K562 (cell line): Measurements from ENCODE around the gene ZNF581. TPM values are rescaled to one million over a fixed set of nuclear protein-coding genes. Genes with fewer than 3 reads are reported as not detected.
A peak's percentile ranks its signal among the peaks of the same experiment; 100 is the strongest.

Experiments
- AFF4 ChIP-seq: sonication (generic); formaldehyde crosslinking; IDR thresholded peaks from 2 replicates; pipeline ENCODE4 v1.8.0; 2023; ENCODE audit warnings: mild to moderate bottlenecking, missing genetic modification reagents
- ARNT ChIP-seq, 2 experiments: fragments of 450-650 bp; IDR thresholded peaks; 2 replicates each; pipeline ENCODE4 v1.6.1; 2016; ENCODE audit warnings: mild to moderate bottlenecking in 1 of 2
- DDX20 ChIP-seq: fragments of 450-650 bp; IDR thresholded peaks from 2 replicates; pipeline ENCODE4 v1.6.1; 2016; ENCODE audit warnings: missing genetic modification characterization, low read depth, mild to moderate bottlenecking, missing compliant biosample characterization, moderate library complexity
- HLTF ChIP-seq: fragments of 450-650 bp; IDR thresholded peaks from 2 replicates; pipeline ENCODE4 v1.6.1; 2016
- ZHX1 ChIP-seq: fragments of 150-350 bp; conservative IDR thresholded peaks from 2 replicates; pipeline ENCODE4 v1.6.1; 2014; ENCODE audit warnings: low read length
- polyA plus RNA-seq, 8 experiments: library from polyadenylated mRNA; depleted of rRNA in 4 of 8; stranded (reverse) in 5 of 8; unstranded in 3 of 8; fragments of >200 nt; fragmentation: Nextera tagmentation in 2 of 8; fragmentation: Illumina TruSeq in 1 of 8; extraction: Ambion mirVana in 2 of 8; extraction: Trizol in 1 of 8; gene quantifications; 2 replicates each; pipeline versions ENCODE4 v1.2.1 to v1.2.3, GENCODE V29; 2011 to 2014; ENCODE audit warnings: inconsistent platforms in 1 of 8, missing spikeins in 1 of 8
- total RNA-seq, 7 experiments: library from RNA; depleted of rRNA in 6 of 7; stranded (reverse); fragments of >200 nt in 6 of 7; fragmentation: Illumina TruSeq in 2 of 7; extraction: Trizol in 2 of 7; gene quantifications; 2 replicates each; pipeline versions ENCODE4 v1.2.1 to v1.2.3, GENCODE V29; 2011 to 2021; ENCODE audit warnings: low replicate concordance in 1 of 7
- TF ChIP-seq, protein P1 (sequence below), 2 experiments: fragments of 450-650 bp in 1 of 2; sonication (generic) in 1 of 2; formaldehyde crosslinking in 1 of 2; IDR thresholded peaks; 2 replicates each; pipeline versions ENCODE4 v1.7.1 to v1.9.0; 2016 to 2022; ENCODE audit warnings: inconsistent platforms in 1 of 2, mild to moderate bottlenecking in 1 of 2, missing genetic modification reagents in 1 of 2
- TF ChIP-seq, protein P2 (sequence below), 2 experiments: fragments of 200-800 bp in 1 of 2; sonication (Bioruptor generic) in 1 of 2; sonication (generic) in 1 of 2; formaldehyde crosslinking in 1 of 2; IDR thresholded peaks in 1 of 2; conservative IDR thresholded peaks in 1 of 2; 2 replicates each; pipeline versions ENCODE4 v1.5.0 to v1.6.1; 2016 to 2020; ENCODE audit warnings: missing compliant biosample characterization in 1 of 2, missing genetic modification characterization in 1 of 2, missing genetic modification reagents in 1 of 2
- TF ChIP-seq, protein P3 (sequence below), 2 experiments: fragments of 250-450 bp in 1 of 2; fragments of 450-650 bp in 1 of 2; sonication (Bioruptor Pico) in 1 of 2; IDR thresholded peaks; 2 replicates each; pipeline versions ENCODE4 v1.6.1 to v1.8.0; 2016 to 2021; ENCODE audit warnings: mild to moderate bottlenecking in 2 of 2, moderate library complexity in 2 of 2, missing compliant biosample characterization in 1 of 2, missing genetic modification characterization in 1 of 2

ZNF581 gene
- total and polyA plus RNA-seq, 9 of the 15 experiments (the other 6 are each of a cell fraction or from before 2014, with no cell fraction given) = 2.4 to 39.4 (median 15.4) TPM

GRCh38 chr19:55599468-55599841, 44.0 kb upstream of the ZNF581 start, which contains the start of gene FIZ1 (continued):
- TF ChIP-seq, protein P1, sequence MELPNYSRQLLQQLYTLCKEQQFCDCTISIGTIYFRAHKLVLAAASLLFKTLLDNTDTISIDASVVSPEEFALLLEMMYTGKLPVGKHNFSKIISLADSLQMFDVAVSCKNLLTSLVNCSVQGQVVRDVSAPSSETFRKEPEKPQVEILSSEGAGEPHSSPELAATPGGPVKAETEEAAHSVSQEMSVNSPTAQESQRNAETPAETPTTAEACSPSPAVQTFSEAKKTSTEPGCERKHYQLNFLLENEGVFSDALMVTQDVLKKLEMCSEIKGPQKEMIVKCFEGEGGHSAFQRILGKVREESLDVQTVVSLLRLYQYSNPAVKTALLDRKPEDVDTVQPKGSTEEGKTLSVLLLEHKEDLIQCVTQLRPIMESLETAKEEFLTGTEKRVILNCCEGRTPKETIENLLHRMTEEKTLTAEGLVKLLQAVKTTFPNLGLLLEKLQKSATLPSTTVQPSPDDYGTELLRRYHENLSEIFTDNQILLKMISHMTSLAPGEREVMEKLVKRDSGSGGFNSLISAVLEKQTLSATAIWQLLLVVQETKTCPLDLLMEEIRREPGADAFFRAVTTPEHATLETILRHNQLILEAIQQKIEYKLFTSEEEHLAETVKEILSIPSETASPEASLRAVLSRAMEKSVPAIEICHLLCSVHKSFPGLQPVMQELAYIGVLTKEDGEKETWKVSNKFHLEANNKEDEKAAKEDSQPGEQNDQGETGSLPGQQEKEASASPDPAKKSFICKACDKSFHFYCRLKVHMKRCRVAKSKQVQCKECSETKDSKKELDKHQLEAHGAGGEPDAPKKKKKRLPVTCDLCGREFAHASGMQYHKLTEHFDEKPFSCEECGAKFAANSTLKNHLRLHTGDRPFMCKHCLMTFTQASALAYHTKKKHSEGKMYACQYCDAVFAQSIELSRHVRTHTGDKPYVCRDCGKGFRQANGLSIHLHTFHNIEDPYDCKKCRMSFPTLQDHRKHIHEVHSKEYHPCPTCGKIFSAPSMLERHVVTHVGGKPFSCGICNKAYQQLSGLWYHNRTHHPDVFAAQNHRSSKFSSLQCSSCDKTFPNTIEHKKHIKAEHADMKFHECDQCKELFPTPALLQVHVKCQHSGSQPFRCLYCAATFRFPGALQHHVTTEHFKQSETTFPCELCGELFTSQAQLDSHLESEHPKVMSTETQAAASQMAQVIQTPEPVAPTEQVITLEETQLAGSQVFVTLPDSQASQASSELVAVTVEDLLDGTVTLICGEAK (IDR thresholded peaks at IDR 0.05) = peak; percentile 97
- TF ChIP-seq, protein P1 (CRISPR knock-in tag; IDR thresholded peaks at IDR 0.05) = no peak
- no peak for TF ChIP-seq DDX20
- TF ChIP-seq ZHX1 = no peak
- TF ChIP-seq, protein P2, sequence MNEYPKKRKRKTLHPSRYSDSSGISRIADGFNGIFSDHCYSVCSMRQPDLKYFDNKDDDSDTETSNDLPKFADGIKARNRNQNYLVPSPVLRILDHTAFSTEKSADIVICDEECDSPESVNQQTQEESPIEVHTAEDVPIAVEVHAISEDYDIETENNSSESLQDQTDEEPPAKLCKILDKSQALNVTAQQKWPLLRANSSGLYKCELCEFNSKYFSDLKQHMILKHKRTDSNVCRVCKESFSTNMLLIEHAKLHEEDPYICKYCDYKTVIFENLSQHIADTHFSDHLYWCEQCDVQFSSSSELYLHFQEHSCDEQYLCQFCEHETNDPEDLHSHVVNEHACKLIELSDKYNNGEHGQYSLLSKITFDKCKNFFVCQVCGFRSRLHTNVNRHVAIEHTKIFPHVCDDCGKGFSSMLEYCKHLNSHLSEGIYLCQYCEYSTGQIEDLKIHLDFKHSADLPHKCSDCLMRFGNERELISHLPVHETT (CRISPR knock-in tag; conservative IDR thresholded peaks at IDR 0.05 in 1 of 2, IDR thresholded peaks at IDR 0.05 in 1 of 2) = peak in 1 of 2 experiments; percentile 89; a peak in 1 of 4 replicates
- TF ChIP-seq, protein P3, sequence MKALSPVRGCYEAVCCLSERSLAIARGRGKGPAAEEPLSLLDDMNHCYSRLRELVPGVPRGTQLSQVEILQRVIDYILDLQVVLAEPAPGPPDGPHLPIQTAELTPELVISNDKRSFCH (CRISPR knock-in tag; IDR thresholded peaks at IDR 0.05) = no peak
- TF ChIP-seq, protein P3 (tag; IDR thresholded peaks at IDR 0.05) = no peak
- TF ChIP-seq AFF4 (CRISPR knock-in tag) = peak; percentile 58; the same call in 1 of the 2 replicates
- no peak for TF ChIP-seq HLTF
- TF ChIP-seq ARNT (IDR thresholded peaks at IDR 0.05) = no peak
